Kidney capillary endothelial cell (primary cell): ENCODE data around the gene DKK2.

ENCODE experiments used
- DNase-seq: peaks from one replicate; pipeline ENCODE4 v3.0.0-alpha.2; 2018; ENCODE audit warnings: low spot score

DKK2 gene

DNA sequence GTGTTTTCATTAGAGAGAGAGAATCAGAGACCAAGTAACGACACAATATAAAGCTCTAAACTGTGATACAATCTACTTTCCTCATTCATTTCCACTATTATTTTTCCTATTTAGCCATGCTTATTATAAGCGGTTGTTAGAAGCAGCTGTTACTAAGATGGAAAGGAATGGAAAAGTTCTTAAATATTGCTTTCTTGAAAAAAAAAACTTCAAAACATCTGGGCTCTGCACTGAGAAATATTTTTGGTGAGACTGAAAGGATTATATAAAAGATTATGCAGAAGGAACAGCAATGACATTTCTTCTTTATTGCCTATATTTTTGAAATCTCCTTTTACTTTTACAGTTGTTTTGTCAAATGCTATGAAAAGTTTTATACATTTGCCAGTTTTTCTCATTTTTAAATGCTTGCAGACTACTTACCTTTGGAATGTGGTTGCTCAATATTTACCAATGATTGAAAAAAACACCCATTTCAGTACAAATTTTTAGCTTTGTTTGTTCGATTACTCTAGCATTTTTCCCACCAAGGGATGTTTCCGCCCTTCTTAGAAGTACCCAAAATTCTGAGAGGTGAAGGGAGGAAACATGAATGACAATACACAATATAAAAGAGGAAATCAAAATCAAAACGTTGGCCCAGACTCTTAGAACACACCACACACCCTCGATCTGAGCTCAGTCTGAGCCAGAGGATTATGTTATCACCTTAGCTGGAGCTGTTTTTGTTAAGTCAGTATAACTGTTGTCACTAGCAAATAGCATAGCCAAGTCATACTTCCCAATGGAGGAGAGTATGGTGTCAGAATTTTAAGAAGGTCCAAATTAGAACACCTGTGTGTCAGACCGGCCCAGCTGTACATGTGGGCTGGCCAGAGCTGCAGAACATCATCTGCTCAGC lies 18.4 kb downstream of the DKK2 start:
- no peak for DNase-seq

DNA sequence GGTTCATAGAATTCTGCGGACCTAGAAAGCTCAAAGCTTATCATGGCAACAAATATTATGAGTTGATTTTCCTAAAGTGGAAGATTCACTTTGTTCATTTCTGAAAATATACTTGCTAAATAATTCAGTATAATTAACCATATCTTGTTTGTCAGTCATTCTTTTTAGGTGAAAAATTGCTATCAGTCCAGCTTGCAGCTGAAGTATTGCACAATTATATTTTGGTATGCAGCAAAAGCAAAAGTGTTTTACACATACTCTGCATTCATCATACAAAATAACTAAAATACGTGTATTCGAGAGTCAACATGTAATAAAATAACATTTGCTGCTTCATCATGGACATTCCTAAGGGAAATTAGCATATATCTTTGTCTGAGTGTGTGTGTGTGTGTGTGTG lies 24.8 kb downstream of the DKK2 start:
- DNase-seq: no peak

DNA sequence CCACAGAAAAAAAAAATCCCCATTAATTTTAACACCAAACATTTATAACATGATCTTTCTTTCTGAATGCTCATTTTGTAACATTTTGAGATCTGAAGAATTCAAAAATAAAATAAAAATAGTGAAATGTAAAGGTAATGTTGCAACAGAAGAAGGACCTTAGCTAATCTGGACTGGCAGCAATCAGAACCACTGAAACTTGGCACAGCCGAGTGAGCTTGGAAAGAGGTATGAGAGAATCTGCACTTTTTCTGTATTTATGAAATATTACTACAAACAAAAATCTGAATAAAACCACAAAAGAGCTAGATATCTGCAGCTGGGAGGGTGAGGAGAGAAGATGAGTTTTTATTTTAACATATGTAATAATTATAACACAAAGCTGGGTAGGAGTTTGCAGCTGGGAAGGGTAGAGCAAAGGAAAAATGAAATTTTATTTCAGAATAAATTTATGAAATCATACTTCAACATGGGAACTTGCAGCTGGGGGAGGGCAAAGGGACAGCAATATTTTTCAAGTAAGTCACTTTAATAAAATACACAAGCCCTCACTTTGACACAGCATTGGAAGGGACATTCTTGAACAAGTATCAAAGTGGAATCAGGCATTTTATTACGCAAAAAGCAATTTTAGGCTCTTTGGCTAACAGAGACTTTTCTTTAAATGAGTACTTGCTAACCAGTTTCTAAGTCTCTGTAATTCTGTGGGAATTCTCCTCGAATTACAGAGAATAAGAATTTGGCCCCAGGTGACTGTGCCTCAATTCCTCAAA lies 26.7 kb downstream of the DKK2 start:
- no peak for DNase-seq

DNA sequence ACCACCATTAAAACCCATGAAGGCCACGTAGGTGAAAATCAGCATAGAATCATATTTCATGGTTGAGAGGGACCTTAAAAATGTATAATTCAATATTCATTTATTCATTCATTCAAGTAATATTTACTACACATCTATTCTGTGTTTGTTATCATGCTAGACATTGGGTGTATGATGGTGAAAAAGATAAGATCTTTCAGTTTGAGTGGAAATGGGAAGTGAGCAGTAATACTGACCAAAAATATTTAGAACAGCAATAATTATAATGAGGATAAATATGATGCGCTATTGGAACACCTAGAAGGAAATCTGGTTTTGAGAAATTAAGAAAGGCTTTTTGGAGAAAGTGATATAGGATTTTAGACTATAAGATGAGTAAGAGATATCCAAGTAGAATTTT lies 28.0 kb downstream of the DKK2 start:
- DNase-seq: no peak

DNA sequence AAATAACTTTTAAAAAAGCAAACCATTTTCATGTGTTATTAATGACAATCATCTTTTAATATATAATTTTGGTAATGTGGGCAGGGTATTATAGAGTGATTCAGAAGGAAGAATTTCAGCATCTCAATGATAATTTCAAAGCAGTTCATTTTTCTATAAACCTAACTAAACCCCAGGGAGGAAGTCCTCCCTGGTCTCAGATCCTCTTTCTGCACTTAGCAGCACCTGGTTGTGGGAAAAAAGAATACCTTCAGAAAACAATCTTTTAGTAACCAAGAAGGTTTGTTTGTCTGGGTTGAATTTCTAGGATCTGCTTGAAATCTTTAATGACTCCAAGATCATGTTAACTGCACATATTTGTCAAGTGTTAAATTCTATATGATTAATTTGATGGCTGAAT lies 29.9 kb downstream of the DKK2 start:
- DNase-seq: no peak

DNA sequence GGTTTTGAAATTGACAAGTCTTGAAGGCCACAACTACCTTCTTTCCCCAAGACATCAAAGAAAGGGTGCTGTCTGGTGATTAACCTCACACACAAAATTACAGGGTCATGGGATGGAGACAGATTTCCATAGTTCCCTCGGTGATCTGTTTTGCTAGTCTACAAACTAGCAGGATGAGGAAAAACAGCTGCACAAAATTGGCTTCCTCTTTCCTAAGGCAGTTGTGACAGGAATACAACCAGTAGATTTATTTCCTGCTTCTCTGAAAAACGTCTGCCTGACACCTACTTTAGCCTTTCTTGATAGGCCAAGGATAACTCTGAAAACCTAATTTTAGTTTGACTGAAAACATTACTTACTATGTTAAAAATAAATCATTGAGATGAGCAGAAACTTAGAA lies 39.6 kb downstream of the DKK2 start:
- DNase-seq: no peak

DNA sequence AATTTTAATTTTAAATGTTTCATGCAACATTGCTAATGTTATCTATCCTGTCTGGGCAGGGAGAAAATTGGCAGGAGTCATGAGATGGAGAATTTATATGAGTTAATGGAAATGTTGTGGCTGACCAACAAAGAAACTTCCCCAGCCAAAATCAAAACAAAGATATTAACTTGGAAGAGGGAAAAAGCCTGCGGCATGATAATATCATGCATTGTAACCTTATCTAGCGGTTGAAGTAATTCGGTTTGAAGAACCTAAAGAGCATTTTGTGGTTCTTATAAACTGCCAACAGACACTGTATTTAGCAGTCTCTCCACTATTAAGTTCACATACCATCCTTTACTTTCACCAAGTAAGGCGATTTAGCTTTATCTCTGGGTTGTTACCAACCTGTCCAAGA lies 42.3 kb downstream of the DKK2 start:
- no peak for DNase-seq

DNA sequence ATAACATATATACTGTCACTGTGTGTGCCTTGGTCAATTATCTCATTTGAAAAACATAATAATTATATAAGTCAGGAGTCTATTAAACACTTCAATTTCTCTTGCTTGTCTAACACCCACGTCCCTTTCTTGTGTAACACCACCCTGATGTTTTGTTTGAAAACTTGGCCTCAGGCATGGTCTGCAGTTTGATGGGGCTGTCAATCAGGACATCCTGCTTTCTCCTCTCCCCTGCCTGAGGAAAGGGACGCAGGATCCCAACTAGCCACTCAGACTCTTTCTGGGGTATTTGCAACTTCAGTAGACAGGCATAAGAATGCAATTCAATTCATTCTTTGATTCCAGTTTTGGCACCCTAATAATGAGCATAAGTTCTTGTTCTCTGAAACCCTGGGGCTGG lies 48.8 kb downstream of the DKK2 start:
- DNase-seq: no peak

DNA sequence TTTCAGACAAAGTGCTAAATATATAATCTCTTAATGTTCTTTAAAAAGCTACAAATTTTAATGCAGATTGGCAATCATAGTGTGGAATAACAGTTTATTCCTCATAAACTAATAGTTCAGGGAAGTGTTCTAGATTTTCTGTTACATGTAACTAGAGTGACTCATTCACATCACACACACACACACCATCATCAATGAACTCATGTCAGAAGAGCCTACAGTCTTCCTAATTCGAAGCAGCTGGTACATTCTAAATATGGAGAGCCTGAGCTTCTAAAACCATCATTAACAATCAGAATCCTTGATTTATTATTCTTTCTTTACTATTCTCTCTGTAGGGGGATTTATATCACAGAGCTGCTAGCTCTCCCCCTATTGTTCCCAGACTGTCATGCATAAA lies 49.6 kb downstream of the DKK2 start:
- DNase-seq: no peak

DNA sequence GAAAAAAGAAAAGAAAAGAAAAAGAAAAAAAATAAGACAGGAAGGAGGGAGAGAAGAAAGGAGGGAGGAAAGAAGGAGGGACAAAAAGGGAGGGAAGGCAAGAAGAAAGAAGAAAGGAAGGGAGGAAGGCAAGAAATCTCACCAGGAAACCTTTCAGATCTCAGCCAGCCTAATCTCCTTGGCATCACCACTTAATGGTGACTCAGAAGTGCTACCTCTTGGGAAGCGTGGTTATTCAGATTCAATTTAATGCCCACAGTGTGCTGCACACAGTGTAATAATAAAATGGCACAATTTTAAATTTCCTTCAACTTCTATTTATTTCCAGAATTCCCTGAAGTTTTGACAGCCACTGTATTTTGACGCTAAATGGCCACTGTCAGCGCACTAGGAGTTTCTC lies 50.3 kb downstream of the DKK2 start:
- DNase-seq: no peak

DNA sequence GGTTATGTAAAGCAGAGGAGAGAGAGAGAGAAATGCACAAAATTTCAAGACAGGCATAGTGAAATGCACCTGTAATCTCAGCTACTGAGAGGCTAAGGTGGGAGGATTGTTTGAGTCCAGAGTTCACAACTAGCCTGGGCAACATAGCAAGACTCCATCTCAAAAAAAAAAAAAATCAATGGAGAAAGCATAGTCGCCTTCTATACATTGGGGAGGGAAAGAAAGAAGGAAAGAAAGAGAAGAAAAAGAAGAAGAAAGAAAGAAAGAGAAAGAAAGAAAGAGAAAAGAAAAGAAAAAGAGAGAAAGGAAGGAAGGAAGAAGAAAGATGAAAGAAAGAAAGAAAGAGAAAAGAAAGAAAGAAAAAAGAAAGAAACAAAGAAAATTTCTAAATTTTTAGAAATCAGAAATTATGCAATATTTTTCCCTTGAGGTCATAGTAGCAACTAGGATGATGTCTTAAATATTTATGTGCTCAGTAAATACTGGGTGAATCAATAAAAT lies 53.4 kb downstream of the DKK2 start:
- DNase-seq: no peak

DNA sequence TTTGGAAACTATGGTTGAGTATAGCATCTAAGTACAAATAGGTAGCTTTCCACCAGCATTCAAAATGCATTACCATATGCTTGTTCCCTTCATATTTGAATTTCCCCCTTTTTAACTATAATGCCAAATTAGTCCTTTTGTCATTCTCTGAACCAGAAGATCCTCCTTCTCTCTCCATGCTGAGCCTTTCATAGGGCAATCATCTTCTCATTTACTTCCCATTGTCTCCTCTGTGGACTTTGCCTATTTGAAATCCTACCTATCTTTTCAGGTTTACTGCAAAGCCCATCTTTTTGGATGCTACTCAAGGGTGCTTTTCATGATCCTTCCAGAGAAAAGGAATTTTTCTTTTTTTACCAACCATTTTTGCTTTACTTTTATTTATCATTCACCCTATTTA lies 54.7 kb downstream of the DKK2 start:
- DNase-seq: no peak

DNA sequence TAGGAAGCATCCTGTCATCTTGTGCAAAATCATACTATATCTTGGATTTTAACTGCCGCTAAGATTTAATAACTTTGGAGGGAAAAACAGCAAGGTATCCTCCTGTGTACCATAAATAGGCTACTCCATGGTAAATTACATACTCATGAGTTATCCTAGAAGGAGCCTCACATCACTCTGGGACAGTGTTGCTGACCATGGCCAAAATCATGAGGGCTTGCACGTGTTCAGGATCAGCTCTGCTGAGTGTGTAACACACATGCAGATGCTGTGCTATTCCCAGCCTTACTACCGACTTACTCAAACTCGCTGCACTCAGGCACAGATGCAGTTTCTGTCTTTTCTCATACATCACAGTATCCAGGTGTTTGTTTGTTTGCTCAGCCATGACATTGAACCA lies 56.6 kb downstream of the DKK2 start:
- DNase-seq: no peak

DNA sequence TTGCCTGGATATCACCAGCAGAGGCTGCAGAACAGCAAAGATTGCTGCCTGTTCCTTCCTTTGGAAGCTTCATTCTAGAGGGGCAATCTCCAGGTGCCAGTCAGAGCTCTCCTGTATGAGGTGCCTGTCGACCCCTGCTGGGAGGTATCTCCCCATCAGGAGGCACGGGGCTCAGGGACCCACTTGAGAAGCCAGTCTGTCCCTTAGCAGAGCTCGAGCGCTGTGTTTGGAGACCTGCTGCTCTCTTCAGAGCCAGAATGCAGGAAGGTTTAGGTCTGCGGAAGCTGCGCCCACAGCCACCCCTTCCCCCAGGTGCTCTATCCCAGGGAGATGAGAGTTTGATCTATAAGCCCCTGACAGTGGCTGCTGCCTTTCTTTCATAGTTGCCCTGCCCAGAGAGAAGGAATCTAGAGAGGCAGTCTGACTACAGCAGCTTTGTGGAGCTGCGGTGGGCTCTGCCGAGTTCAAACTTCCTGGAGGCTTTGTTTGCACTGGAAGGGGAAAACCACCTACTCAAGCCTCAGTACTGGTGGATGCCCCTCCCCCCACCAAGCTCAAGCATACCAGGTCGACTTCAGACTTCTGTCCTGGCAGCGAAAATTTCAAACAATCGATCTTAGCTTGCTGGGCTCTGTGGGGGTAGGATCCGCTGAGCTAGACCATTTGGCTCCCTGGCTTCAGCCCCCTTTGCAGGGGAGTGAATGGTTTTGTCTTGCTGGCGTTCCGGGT lies 57.9 kb downstream of the DKK2 start:
- DNase-seq: no peak

DNA sequence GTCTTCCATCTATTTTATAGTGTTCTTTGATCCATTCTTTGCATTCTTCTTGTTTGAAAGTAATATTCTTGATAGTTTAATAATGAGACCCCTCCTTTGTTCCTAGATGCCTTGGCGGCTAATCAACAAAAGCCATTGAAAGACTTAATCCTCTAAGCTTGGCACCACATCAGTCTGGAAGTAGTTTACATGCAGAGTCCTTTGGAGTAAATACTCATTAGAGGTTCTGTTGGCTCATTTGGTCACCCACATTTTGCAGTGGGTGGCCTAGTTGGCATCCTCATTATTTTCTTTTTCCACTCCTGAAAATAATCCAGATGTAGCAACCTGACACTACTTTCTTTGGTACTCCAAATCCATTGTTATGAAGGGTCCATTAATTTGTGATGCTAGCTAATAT lies 64.5 kb downstream of the DKK2 start:
- DNase-seq: no peak

DNA sequence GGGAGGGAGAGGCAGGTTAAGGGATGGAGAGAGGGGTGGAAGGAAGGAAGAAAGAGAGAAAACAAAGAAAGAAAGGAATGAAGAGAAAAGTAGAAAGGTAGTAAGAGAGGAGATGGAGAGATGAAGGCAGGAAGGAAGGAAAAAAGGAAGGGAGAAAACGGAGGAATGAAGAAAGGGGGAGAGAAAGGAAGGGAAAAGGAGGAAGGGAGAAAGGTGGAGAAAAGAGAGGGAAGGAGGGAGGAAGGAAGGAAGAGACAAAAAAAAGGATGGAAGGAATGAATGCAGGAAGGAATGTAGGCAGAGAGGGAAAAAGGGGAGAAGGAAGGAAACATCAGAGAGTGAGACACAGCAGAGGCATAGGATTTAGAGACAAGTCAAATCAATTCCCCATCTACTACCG lies 68.2 kb downstream of the DKK2 start:
- DNase-seq: no peak

DNA sequence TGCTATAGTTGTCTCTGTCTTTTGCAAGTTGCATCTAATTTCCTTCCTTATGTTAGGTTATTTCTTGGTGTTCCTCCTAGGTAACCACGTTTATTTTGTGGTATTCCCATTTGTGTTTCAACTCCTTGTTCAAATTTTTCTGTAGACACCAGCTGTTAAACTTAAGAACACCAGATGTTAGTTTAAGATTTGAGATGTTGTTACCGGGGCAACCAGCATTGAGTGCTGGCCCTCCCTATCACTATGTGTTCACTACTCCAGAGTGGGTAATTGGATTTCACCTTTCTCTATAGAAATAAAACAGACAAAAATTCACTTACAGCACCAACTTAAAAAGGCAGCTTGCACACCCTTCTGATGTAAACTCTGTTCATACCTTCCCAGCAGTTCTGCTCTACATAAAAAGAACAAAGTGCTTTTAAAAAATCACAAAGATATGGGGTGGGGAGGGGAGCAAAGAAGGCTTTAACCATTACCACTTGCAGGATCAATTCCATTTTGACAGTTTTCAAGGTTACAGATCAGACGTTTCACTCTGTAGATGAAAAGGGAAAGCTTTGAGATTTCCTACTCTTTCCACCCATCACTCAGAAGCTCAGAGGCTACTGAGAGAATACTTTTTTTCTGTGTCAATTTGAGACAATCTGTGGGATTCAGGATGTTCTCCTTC lies 82.9 kb downstream of the DKK2 start:
- DNase-seq: no peak

DNA sequence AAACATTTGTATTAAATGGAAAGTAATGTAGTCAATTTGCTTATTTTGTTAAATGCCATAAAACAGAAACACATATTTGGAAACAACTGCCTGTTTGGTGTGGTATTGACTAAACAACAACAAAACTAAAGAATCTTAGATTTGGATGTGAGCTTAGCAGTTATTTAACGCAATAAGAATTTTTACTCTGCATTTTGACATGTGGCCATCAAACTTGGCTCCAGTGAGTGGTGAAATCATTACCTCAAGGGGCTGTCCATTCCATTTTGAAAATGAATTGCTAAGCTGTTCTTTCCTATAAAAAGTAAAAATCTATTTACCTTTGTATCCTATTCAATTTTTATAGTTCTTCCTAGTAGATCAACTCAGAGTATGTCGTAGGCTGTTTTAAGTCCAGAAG lies 84.2 kb downstream of the DKK2 start:
- no peak for DNase-seq

DNA sequence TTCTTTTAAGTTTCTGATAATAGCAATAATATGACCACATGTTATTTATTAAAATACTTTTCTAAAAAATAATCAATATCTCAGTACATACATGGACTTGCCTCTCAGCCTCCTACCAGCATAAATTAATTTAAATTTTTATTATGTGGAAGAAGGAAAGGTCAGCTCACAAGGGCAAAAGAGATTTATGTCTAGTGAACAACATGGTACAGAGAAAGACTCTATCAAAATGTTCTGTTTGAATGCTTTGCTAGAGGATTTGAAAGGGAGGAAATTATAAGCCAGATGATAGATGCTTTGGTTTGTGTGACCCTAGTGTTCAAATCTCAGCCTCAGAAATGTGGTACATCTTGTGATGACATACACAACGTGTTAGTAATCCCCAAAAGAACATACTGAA lies 94.3 kb downstream of the DKK2 start:
- DNase-seq: no peak

DNA sequence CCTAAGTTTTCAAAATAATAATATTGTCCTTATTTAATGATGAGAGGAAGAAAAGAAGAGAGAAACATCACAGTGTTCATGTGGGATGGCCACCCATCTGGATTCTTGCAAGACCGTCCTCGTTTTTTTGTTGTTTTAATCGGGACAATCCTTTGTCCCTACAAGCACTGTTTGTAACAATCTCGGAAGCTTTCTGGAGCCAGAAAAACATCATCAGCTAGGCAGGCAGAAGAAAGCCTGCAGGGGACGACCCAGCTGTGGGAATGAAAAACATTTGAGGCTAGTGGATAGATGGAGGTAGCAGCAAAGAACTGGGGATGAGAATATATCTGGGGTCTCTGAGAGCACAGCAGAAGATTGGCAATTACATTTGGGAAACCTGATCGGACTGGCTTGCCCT lies 105.6 kb downstream of the DKK2 start:
- no peak for DNase-seq

DNA sequence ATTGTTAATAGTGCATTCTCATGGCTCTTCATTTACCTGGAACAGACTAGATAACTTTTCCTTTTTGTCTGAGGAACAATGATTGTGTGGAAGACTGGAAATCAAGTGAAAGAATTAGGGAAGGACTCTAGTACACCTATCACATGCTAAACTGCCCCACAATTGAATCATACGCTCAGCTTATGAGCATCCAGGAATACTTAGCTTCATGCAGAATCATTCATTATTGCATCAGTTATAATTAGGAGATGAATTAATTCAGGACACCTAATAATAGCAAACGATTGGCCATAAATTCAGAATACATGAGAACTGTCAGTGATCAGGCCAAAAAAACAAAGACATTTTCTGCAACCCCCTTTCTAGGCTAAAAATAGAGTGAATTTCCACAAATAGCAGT lies 106.9 kb downstream of the DKK2 start:
- no peak for DNase-seq

DNA sequence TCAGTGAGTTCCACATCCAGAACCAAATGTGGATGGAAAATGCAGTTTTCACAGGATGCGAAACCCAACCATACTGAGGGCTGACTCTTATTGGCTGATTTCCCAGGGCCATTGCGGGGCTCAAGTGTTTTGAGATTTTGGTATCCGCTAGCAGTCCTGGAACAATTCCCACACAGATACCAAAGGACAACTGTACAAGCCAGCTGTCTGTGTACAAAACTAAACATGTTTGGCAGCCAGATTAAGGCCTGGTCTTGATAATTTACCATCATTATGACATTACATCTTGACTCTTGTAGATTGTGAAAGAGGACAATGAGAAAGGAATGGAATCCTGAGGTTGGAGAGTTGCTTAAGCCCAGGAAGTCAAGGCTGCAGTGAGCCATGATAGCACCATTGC lies 121.9 kb downstream of the DKK2 start:
- DNase-seq: no peak
